GM21423 (cell line): Measurements from ENCODE around the gene KCNIP3.

Experiments
- ATAC-seq: cut with Tn5 transposase; IDR thresholded peaks from one replicate; pipeline ENCODE4 v1.9.1; 2021; ENCODE audit warnings: mild to moderate bottlenecking, moderate library complexity; ENCODE audit not compliant: unreplicated experiment

Gene KCNIP3

DNA sequence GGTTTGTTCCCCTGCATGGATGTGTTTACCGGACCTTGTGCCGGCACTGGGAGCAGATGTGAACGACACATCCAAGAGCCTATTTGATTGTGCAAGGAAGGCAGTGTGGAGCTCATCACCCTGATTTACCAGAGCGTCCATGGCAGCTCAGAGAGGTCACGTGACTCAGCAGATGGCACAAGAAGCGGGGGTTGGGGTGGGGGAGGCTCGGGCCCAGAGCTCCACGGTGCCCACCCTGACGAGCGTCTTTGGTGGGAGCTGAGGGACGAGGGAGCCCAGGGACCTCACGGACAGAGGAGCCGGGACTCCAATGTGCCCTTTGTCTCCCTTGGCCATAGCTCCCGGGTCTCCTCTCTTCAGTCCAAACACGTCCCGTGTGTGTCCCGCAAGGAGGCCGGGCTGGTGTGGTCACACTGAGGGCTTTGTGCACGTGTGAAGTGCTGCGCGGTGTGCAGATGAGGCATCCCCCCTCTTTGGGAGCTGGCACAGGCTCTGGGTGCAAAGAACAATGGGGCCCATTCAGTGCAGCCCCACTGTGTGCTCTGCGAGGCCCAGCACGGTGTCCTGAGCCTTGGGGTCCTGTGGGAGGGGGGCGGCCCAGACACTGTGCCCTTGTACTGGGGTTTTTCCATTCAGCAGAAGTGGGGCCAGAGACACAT is 15.5 kb downstream of the KCNIP3 start:
- ATAC-seq: no peak

DNA sequence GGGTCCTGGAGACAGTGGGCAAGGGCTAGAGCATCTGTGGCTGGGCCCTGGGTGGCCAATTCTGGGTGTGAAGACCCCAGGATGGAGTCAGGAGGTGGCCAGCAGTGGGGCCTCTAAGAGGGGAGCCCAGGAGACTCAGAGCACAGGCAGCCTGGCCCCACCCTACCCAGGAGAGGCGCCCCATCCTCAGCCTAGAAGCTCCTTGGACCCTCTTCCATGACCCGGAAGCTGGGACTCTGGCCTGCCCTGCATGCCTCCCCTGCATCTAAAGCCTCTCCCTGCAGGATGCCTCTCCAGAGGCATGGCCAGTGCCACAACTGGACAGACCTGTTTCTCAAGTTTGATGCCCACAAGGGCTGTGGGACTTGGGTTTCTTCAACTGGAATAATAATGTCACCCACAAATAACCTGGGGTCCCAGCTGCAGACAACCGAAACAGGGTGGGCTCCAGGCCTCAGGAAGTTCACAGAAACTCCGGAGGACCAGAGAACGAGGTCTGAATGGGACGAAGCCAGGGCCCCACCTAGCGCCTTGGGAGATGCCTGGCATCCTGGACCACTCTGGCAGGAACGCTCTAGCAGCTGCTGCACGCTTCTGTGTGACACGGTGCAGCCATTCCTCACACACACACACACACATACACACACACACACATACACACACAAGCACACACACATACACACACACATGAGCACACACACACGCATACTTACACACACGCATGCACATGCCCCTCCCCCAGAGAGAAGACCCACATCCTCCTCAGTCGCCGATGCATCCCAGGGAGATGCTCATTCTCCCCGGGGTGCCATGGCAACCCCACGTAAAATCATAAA is 16.4 kb downstream of the KCNIP3 start:
- ATAC-seq: no peak

DNA sequence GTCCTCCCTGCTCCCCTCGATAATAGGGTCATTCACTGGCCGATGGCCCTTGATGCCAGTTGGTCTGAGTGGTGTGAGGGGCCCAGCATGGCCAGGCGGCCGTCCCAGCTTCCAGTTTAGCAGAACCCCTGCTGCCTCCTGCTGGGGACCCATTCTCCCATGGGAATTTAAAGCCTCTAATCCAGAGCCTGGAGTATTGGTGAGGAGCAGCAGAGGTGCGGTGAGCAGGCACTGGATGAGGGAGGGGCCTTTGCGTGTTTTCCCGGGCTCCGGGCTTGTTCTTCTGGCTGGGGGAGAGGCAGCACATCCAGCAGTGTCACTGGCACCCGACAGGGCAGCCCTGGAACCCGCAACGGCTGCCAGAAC is 17.4 kb downstream of the KCNIP3 start:
- ATAC-seq: no peak

DNA sequence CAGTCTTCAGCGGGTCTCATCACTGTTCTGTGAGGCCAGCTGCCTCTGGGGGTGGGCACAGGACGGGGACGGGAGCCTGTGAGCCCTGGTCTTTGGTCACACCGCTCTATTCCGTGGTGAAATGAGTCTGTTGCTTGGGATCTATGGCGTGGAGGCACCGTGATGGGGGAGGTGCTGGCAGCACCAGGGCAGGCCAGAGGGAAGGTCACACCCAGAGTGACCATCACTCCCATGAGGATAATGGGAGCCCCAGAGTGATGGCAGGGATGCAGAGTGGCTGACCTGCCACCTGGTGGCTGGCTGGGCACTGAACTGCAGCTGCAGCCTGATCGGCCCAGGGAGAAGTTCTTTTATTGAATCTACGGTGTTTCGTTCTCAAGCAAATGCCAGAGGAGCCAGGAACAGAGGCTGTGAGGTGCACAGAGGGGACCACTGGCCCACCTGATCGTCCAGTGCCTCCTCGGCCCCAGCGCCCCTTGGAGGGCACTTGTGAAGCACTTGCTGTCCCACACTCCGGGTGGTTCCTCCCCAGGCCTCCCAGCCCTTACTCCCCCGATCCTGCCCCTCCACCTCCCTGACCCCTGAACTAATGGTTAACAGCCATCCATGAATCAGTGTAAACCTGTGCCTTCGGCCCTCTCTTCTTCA is 17.9 kb downstream of the KCNIP3 start:
- no peak for ATAC-seq

DNA sequence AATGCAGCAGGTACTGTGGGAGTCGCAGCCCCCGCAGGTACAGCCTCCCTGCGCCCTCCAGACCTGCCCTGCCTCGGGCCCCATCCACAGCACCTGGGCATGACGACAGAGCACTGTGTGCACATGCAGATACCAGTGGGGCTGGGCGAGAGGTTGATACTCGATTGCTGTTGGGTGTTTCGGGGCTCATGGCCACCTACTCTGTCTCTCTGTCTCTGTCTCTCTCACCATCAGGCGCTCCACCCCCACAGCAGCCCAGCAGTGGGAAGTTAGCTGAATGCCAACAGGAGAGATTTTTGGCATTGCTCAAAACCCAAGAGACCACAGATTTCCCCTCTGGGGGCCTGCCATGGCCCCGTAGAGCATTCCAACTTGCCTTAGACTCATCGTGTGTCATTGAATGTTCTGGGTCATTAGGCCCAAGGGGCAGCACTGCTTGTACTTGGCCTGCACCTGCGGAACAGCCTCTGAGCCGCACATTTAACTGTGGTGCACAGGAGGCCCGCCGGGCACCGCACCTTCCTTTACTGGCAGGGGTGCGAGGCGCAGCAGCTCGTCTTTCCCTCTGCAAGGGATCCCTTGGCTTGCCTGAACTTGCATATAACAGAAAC is 18.8 kb downstream of the KCNIP3 start:
- no peak for ATAC-seq

DNA sequence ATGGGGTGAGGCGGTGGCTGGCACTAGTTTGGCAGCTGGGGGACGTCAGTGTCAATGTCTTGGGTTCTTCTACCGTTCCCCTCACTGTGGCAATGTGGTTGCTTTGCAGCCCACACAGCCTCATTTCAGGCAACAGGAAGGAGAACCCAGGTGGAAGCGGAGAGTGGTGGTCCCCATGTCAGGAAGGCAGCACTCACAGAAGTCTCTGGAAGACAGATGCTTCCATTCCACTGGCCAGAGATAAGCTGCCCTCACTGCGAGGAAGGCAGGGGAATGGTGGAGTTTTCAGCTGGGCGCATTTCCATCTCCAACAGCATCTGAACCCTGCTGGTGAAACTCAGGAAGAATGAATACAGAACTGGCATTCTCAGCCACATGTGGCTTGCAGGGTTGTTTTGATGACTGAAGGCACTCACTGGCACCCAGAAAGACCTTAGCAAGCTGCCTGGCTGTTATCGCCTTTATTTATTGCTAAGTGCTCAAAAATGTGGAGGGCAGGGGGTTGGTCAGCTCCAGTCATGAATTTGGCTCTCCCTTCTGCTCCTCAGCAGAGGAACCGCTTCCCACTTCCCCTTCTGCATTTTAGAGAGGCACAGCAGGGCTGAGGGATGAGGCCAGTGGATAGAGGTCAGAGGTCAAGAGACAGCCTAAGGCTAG is 19.4 kb downstream of the KCNIP3 start:
- no peak for ATAC-seq

DNA sequence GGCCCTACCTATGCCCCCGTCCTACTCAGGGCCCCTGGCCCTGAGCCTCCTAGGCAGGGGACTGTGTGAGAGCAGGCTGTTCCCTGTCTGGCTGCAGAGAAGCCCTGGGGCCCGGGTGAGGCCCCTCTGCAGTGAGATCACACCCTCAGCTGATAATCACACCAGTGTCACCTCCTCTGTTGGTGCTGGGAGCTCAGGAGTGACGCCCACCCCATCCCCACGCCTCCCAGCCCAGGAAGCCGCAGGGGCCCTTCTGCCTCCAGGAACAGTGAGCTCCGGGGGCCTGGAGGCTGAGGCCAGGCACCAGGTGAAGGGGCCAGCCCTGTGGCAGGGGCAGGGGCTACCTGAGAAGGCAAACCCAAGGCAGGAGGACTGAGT is 20.0 kb downstream of the KCNIP3 start:
- no peak for ATAC-seq

DNA sequence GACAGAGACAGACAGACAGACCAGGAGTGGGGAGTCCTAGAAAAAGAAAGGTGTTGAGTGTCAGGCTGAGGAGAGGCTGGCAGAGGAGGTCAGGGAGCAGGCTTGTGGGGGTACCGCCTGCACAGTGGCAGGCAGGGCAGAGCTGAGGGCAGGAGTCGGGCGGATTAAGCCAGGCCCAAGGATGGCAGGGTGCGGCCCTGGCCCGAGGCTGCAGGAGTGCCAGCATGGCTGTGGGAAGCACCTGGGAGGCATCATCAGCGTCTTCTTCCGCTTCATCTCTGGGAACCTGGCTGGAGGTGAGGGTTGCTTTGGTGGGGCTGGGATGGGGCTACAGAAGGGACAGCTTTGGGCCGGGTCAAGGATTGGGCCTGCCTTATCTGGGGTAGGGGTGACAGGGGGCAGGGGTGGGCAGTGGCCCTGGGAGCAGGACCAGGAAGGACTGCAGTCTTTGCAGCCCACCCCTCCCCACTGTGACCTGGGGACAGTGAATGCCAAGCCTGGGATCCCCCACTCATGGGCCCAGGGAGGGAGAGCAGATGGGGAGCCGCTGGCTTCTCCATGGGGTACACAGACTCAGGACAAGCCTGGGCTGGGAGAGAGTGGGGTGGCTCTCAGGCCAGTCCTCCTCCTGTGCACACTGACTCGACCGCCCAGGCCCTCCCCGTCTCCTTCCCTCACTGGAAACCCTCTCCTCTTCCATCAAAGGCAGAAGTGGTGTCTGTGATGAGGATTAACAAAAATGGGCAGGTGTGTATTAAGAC is 20.7 kb downstream of the KCNIP3 start:
- ATAC-seq: no peak

DNA sequence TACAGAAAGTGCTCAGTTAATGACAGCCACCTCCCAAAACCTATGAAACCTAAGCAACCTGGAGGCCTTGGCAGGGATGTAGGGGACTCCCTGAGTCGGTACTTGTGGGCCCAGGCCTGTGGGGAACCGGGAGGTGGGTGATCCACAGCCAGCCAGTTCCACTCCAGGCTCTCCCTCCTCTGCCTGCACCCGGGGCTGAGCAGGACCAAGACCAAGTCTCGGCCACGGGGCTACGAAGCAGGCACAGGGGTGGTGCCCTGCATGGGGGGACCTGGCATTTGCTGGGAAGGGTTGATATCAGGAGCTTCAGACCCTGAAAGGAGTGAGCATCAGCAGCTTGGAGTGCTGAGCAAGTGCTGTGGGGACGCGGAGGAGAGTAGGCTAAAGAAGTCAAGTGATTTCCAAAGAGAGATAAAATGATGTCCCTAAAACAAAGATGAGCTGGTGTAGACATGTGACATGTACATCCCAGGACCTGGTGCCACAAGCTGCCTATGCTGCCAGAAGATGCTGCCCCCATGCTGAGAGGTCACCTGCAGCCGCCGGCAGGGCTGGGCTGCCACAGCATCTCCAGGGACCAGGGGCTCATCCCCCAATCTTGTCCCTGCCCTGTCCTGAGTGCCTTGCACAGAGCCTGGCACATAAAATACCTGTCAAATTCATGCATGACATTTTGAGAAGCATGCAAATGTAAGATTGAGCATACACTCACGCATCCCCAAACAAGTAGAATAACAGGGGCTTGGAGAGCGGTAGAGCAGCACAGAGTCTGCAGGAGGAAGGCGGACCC is 21.5 kb downstream of the KCNIP3 start:
- no peak for ATAC-seq

DNA sequence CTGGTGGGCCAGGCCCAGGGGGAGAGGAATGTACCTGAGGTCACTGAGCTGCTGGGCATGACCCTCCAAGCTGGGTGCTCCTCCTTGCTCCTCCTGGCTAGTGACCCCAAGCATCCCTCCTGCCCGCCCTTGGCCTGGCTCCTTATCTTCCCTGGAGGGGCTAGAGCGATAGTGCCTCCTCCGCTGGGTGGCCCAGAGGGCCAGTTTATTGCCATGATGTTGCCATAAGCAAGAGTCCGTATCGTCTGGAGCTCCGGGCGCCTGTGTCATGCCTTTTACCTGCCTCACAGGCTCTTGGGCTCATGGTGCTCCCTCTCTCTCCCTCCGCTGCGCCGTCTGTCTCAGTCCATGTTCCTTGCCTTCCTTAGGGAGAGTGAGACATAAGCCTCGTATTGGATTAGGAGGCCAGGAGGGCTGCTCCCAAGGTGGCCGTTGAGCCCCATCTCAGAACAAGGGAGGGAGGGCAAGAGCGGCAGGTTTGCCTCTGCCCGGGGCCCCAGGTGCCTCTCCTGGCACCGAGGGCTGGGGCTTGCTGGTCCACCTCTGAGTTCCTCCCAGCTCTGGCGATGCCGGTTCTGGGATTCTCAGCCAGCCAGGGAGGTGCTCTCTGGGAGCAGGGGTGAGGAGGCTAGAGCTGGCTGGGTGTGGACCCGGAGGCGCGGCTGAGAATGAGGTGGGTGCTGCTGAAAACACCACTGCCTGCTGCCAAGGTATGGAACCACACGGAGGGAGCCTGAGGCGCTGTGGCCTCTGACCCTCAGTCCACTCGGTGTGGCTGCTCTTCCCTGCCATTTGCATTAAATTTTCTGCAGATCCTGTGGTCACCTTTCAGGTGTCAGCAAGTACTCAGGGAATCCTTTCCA is 22.6 kb downstream of the KCNIP3 start:
- ATAC-seq: no peak

DNA sequence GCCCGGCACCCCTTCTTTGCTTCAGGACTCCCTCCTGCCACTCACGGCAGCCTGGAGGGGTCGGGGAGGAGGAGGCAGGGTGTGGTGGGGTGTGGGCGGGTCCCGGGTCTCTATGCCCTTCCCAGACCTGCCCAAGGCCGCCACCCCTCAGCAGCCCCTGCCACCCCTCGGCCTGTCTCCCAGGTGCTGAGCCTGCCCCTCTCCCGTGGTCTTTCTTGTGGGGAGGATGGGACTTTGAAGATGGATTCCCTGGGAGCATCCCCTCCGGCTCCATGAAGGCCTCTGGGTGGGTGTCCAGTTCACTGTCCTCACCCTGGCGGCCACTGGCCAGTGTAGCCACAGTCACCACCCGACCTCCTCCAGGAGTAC is 23.2 kb downstream of the KCNIP3 start:
- ATAC-seq: no peak

DNA sequence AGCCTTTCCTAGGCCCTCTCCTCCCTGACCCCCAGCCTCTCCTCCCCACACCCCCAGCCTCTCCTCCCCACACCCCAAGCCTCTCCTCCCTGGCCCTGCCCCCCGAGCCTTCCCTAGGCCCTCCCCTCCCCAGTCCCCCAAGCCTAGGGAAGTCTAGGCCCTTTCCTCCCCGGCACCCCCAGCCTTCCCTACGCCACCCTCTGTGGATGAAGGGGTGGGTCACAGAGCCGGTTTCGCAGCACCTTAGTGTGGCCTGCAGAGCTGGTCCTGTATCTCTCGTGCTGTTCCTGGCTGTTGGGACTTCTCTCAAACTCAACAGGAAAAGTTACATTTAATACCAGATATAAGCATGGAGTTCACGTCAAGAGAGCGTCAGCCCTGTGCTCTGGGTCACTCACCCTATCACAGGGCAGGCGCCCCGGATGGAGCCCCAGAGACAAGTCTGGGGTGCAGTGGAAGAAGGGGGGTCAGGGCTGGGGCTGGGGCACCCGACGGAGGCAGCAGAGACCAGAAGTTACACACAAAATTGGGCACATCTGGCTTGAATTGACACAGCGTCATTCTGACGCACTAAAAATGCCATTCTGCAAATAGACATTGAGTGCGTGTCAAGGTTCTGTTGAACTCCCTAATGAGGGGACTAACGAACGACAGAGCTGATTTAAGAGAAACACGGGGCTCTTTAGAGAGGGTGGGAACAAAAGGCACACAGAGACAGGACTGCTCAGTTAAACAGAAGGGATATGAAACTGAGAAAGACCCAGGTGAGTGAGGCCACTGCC is 24.0 kb downstream of the KCNIP3 start:
- no peak for ATAC-seq

DNA sequence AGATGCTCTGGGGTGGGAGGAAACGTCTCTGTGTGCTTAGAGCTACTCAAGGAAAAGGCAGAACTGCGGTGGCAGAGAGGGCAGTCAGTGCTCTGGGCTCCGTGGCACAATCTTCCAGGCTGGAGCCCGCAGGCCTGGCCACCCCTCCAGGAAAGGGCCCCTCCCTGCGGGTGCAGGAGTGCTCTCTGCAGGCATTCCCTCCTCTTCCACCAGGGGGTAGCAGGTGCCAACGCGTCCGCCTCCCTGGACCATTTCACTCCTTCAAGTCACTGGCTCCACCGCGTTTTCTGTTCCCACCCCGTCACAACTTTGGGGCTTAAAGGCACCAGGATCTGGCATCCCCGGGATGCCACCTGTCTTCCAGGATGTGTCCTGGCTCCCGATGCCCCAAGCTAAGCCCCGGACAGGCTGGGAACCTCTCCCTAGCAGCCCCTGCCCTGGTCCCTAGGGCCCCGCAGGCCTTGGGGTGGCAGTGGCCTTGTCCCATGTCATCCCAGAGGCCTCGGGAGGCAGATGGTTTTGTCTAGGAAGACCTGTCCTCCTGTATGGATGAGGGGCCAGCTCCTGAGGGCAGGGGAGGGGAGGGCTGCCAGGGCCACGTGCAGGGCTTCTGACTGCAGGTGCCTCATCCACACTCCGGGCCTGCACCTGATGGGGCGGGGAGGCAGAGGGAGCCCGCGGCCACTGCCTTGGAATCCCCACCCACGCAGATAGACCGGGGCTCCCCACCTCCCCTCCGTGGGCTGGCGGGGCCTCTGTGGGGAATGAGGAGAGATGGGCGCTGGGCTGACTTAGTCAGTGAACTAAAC is 26.4 kb downstream of the KCNIP3 start:
- no peak for ATAC-seq

DNA sequence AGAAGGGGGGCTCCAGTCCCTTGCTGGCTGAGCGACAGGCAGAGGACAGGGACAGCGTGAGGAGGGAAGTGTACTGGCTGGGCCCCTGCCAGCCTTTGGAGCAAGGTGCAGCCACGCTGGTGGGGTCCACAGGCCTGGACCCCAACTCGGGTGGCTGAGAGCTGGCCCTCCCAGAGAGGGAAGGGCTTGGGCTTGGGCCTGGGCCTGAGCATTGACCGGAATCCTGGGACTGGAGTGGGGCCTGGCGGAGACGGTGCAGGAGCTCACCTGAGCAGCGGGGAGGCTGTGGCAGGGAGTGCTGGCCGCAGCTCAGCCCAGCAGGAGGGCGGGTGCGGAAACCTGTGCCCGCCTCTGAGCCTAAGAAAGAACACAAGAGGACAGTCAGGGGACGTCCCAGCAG is 27.9 kb downstream of the KCNIP3 start:
- no peak for ATAC-seq

DNA sequence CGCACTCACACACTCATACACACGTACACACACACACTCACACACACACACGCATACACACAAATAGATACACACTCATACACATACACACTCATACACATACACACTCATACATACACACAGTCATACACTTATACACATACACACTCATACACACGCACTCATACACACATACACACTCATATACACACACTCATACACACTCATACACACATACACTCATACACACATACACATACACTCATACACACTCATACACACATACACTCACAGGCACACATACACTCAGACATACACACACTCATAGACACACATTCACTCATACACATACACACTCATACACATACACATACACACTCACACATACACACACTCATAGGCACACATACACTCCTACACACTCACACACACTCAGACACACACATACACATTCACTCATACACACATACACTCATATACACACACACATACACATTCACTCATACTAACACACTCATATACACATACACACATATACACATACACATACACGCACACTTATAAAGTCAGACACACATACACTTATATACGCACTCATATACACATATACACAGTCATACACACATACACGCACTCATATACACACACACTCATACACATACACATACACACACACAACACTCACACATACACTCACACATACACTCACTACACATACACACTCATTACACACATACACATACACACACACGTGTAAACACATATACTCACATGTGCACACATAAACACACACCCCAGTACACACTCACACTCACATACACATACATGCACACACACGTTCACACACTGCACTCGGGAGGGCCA is 28.7 kb downstream of the KCNIP3 start:
- ATAC-seq: no peak

DNA sequence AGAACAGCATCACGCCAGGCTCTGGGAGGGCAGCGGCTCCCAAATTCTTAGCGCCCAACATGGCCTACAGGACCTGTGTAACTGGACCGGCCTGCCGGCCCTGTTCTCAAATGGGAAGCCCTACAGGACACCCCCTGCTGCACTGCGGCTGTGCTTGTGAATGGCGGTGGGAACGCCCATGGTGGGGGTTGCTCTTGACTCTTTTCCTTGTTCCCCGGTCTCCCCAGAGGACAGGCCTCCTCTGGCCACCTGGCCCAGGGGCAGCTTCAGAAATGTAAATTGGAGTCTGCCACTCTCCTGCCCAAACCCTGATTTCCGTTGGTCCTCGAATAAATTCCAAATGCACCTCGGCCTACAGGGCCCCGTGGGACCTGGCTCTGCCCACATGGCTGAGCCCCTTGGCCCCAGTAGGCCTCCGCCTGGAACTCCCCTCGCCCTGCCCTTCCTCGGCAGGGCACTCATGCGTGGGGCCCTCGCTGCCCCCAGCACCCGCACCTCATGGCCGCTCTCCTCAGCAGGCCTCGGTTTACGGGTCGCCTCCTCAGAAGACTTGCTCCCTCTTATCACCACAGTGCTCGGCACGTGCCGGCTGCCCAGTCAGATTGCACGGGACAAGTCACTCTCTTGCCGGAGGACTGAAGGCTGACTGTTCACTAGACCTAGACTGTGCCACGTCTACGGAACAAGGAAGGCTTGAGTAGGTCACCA is 29.4 kb downstream of the KCNIP3 start:
- no peak for ATAC-seq
